GM12878 (cell line): Measurements from ENCODE around the gene NRP2.

Experiments used
- CHD1 ChIP-seq: IDR thresholded peaks from 2 replicates; pipeline ENCODE4 v1.6.1; 2012; ENCODE audit warnings: low read depth, low read length, improper control_type of control experiment
- CREB1 ChIP-seq: IDR thresholded peaks from 2 replicates; pipeline ENCODE4 v1.6.1; 2012; ENCODE audit warnings: low read depth, mild to moderate bottlenecking, inconsistent platforms
- CREM ChIP-seq: IDR thresholded peaks from 2 replicates; pipeline ENCODE4 v1.6.1; 2014; ENCODE audit warnings: antibody characterized with exemption, low read depth
- CTCF ChIP-seq, 3 experiments: IDR thresholded peaks in 2 of 3; conservative IDR thresholded peaks in 1 of 3; 2 replicates each; pipeline ENCODE4 v1.5.1; 2011; ENCODE audit warnings: low read depth in 3 of 3, low read length in 3 of 3, mild to moderate bottlenecking in 3 of 3, control low read depth in 2 of 3, moderate library complexity in 2 of 3, inconsistent platforms in 1 of 3, mixed read lengths in 1 of 3; ENCODE audit not compliant: control insufficient read depth in 2 of 3, insufficient read depth in 1 of 3; ENCODE audit errors: extremely low read depth in 1 of 3
- EZH2 ChIP-seq: IDR thresholded peaks from 2 replicates; pipeline ENCODE4 v1.6.1; 2012; ENCODE audit warnings: low read depth, mild to moderate bottlenecking, control low read depth, inconsistent platforms, low read length, borderline replicate concordance; ENCODE audit not compliant: control insufficient read depth
- FOS ChIP-seq: IDR thresholded peaks from 3 replicates; pipeline ENCODE4 v1.6.1; 2011; ENCODE audit warnings: borderline replicate concordance; ENCODE audit not compliant: insufficient read length; ENCODE audit errors: extremely low read depth
- FOXM1 ChIP-seq: IDR thresholded peaks from 2 replicates; pipeline ENCODE4 v1.6.1; 2012; ENCODE audit warnings: low read depth, mild to moderate bottlenecking, inconsistent platforms, low read length, moderate library complexity
- LARP7 ChIP-seq: fragments of 450-650 bp; IDR thresholded peaks from 2 replicates; pipeline ENCODE4 v1.6.1; 2017; ENCODE audit warnings: mild to moderate bottlenecking
- PBX3 ChIP-seq: IDR thresholded peaks from 2 replicates; pipeline ENCODE4 v1.6.1; 2011; ENCODE audit warnings: mild to moderate bottlenecking, low read depth, low read length, moderate library complexity; ENCODE audit not compliant: insufficient replicate concordance
- POLR2A ChIP-seq: IDR thresholded peaks from 2 replicates; pipeline ENCODE4 v1.6.1; 2011; ENCODE audit warnings: low read depth, mild to moderate bottlenecking, low read length
- POLR2AphosphoS5 ChIP-seq: IDR thresholded peaks from 2 replicates; pipeline ENCODE4 v1.6.1; 2011; ENCODE audit warnings: mild to moderate bottlenecking, low read length, inconsistent platforms
- PRDM15 ChIP-seq: fragments of 450-650 bp; formaldehyde crosslinking; IDR thresholded peaks from 2 replicates; pipeline ENCODE4 v1.4.0; 2020; ENCODE audit warnings: mild to moderate bottlenecking, moderate library complexity
- USF2 ChIP-seq: IDR thresholded peaks from 2 replicates; pipeline ENCODE4 v1.6.1; 2011; ENCODE audit warnings: low read depth, low read length, improper control_type of control experiment, borderline replicate concordance
- ZNF217 ChIP-seq: fragments of 450-650 bp; IDR thresholded peaks from 2 replicates; pipeline ENCODE4 v1.6.1; 2017; ENCODE audit warnings: antibody characterized with exemption, mild to moderate bottlenecking

- TF ChIP-seq CTCF (IDR thresholded peaks at IDR 0.05 in 2 of 3, conservative IDR thresholded peaks at IDR 0.05 in 1 of 3; ENCODE audit: control insufficient read depth in 2 of 3, extremely low read depth in 1 of 3, insufficient read depth in 1 of 3, low read depth in 3 of 3, low read length in 3 of 3), result no peak
- no peak for TF ChIP-seq ZNF217
- no peak for TF ChIP-seq PRDM15
- no peak for TF ChIP-seq CREB1
- TF ChIP-seq EZH2, result no peak
- no peak for TF ChIP-seq PBX3
- TF ChIP-seq FOS, result no peak
- no peak for TF ChIP-seq CHD1
- TF ChIP-seq POLR2A, result no peak
- TF ChIP-seq POLR2AphosphoS5, result no peak
- TF ChIP-seq CREM, result no peak
- TF ChIP-seq USF2, result no peak
- TF ChIP-seq LARP7, result no peak
- TF ChIP-seq FOXM1, result no peak
Observed at GRCh38 chr2:205741256-205741978, 59.1 kb downstream of the NRP2 start.
